Omental fat pad (tissue), 4 donors: Measurements from ENCODE around the gene HSD11B1L. TPM values are rescaled to one million over a fixed set of nuclear protein-coding genes. Genes with fewer than 3 reads are reported as not detected.
A peak's percentile ranks its signal among the peaks of the same experiment; 100 is the strongest.
"Not testable (repeated sequence)": the region's sequence is repeated elsewhere in the genome, so short reads cannot be mapped to it uniquely, and the experiment has no call there.

ENCODE experiments used
- ATAC-seq: fragments of 150-250 bp; one replicate; pipeline ENCODE4 v1.9.1; 2016; ENCODE audit warnings: mild to moderate bottlenecking, moderate library complexity; ENCODE audit not compliant: low FRiP score
- DNase-seq: peaks from one replicate; pipeline ENCODE4 v3.0.0-alpha.2; 2019; ENCODE audit warnings: low spot score
- CTCF ChIP-seq, 3 donors: fragments of 450-650 bp; IDR thresholded peaks; one replicate each; pipeline ENCODE4 v1.5.1; 2016 to 2017; ENCODE audit warnings: antibody characterized with exemption in 3 of 3, mild to moderate bottlenecking in 3 of 3, moderate library complexity in 2 of 3
- total RNA-seq, 4 donors: library from RNA; depleted of rRNA; stranded (reverse); fragments of >200 nt; gene quantifications; one replicate each; pipeline ENCODE4 v1.1.0, GENCODE V29; 2016

Gene HSD11B1L
- total RNA-seq, 4 donors from 2014 or later, result 4.3 to 9.5 (median 7.8) TPM

GRCh38 chr19:5718579-5719273 is 37.9 kb downstream of the HSD11B1L start:
- DNase-seq (no peak), ATAC-seq (no peak)
- no peak for TF ChIP-seq CTCF (IDR thresholded peaks at IDR 0.05)

GRCh38 chr19:5719274-5719960 is 38.6 kb downstream of the HSD11B1L start:
- ATAC-seq, result peak; percentile 1
- no peak for DNase-seq
- no peak for TF ChIP-seq CTCF (IDR thresholded peaks at IDR 0.05)

- TF ChIP-seq CTCF (IDR thresholded peaks at IDR 0.05), result peak in 1 of 3 donors; percentile 75
- peak; percentile 93 for DNase-seq
- peak; percentile 97 for ATAC-seq
Observed at GRCh38 chr19:5719961-5720790, 39.3 kb downstream of the HSD11B1L start, which contains the start of the genes CATSPERD and LONP1. Gene CATSPERD (plus strand): TSS chr19:5720637. CDS start chr19:5720738, 101 bp downstream. Gene LONP1 (minus strand): TSS chr19:5720146. CDS start chr19:5720132, 14 bp downstream.

- no peak for DNase-seq
- no peak for ATAC-seq
- TF ChIP-seq CTCF (IDR thresholded peaks at IDR 0.05), result no peak
Observed at GRCh38 chr19:5727453-5728050, 46.7 kb downstream of the HSD11B1L start.

GRCh38 chr19:5733172-5733571 is 52.3 kb downstream of the HSD11B1L start:
- ATAC-seq, DNase-seq: not testable (repeated sequence)

Other genes with a start within 250 kb of the HSD11B1L start
- not detected for gene ZNRF4, start 225.6 kb upstream of the HSD11B1L start, total RNA-seq
- 1 to 10 TPM in 3 of 4 donors, not detected in 1; 1.7 to 8.6 (median 1.8) TPM for gene TINCR, start 113.1 kb upstream of the HSD11B1L start, total RNA-seq
- 10 to 100 TPM; 32.0 to 77.9 (median 51.1) TPM for gene SAFB2, start 58.3 kb upstream of the HSD11B1L start, total RNA-seq
- 100 to 1,000 TPM in 2 of 4 donors, 10 to 100 TPM in 2; 56.7 to 139 (median 86.9) TPM for gene SAFB, start 57.9 kb upstream of the HSD11B1L start, total RNA-seq
- 10 to 100 TPM; 24.4 to 54.6 (median 40.5) TPM for gene MICOS13, start 511 bp upstream of the HSD11B1L start, total RNA-seq
- gene RPL36, start 9.3 kb downstream of the HSD11B1L start, total RNA-seq, result 100 to 1,000 TPM; 663 to 804 (median 703) TPM
- 10 to 100 TPM; 49.8 to 75.9 (median 54.0) TPM for gene LONP1, start 39.1 kb downstream of the HSD11B1L start, total RNA-seq
- not detected for gene CATSPERD, start 39.6 kb downstream of the HSD11B1L start, total RNA-seq
- gene PRR22, start 103.7 kb downstream of the HSD11B1L start, total RNA-seq, result 1 to 10 TPM in 1 of 4 donors, under 1 TPM in 3; 0.75 to 3.0 (median 0.81) TPM
- 100 to 1,000 TPM in 1 of 4 donors, 10 to 100 TPM in 3; 27.4 to 132 (median 30.4) TPM for gene DUS3L, start 110.1 kb downstream of the HSD11B1L start, total RNA-seq
- gene NRTN, start 124.0 kb downstream of the HSD11B1L start, total RNA-seq, result not detected
- gene FUT6, start 158.7 kb downstream of the HSD11B1L start, total RNA-seq, result under 1 TPM in 1 of 4 donors, not detected in 3; 0.74 TPM
- gene FUT3, start 170.4 kb downstream of the HSD11B1L start, total RNA-seq, result not detected
- not detected for gene FUT5, start 189.5 kb downstream of the HSD11B1L start, total RNA-seq
- 100 to 1,000 TPM; 134 to 234 (median 190) TPM for gene NDUFA11, start 222.8 kb downstream of the HSD11B1L start, total RNA-seq
- gene VMAC, start 223.8 kb downstream of the HSD11B1L start, total RNA-seq, result 10 to 100 TPM in 1 of 4 donors, 1 to 10 TPM in 3; 2.0 to 10.4 (median 4.6) TPM
- gene CAPS, start 233.2 kb downstream of the HSD11B1L start, total RNA-seq, result 1 to 10 TPM; 2.3 to 9.0 (median 4.6) TPM